OCI-LY1 (cell line): ENCODE data around the gene HOXD8.

Experiments
- H2AFZ ChIP-seq: fragments of 200-600 bp; sonication (generic), shearing (Covaris generic); 2 replicates; pipeline ENCODE4 v1.6.0; 2014; ENCODE audit warnings: antibody characterized with exemption, mild to moderate bottlenecking, low read length
- H3F3A ChIP-seq: fragments of 200-600 bp; sonication (generic), shearing (Covaris generic); 2 replicates; pipeline ENCODE4 v1.6.0; 2014; ENCODE audit warnings: mild to moderate bottlenecking, antibody characterized with exemption, low read length, moderate library complexity; ENCODE audit not compliant: insufficient read depth
- H3K27ac ChIP-seq: fragments of 200-600 bp; sonication (generic); 2 replicates; pipeline ENCODE4 v1.5.1; 2014; ENCODE audit warnings: low read length, mixed run types, mild to moderate bottlenecking, low read depth; ENCODE audit not compliant: poor library complexity, severe bottlenecking
- H3K27me3 ChIP-seq: fragments of 200-600 bp; sonication (generic); 2 replicates; pipeline ENCODE4 v1.6.0; 2014; ENCODE audit warnings: antibody characterized with exemption, mild to moderate bottlenecking, low read length, moderate library complexity; ENCODE audit not compliant: insufficient read depth
- H3K36me3 ChIP-seq: fragments of 200-600 bp; sonication (generic); 2 replicates; pipeline ENCODE4 v1.6.1; 2014; ENCODE audit warnings: mild to moderate bottlenecking, antibody characterized with exemption, low read length, moderate library complexity, mixed read lengths; ENCODE audit not compliant: insufficient read depth
- H3K4me1 ChIP-seq: fragments of 200-600 bp; sonication (generic); 2 replicates; pipeline ENCODE4 v1.5.1; 2014; ENCODE audit warnings: mild to moderate bottlenecking, low read length, moderate library complexity; ENCODE audit not compliant: insufficient read depth, severe bottlenecking
- H3K4me2 ChIP-seq: fragments of 200-600 bp; sonication (generic), shearing (Covaris generic); 2 replicates; pipeline ENCODE4 v1.6.1; 2014; ENCODE audit warnings: low read length
- H3K4me3 ChIP-seq: fragments of 200-600 bp; sonication (generic); 2 replicates; pipeline ENCODE4 v1.5.1; 2014; ENCODE audit warnings: low read length, low read depth, mild to moderate bottlenecking, mixed read lengths; ENCODE audit not compliant: poor library complexity, severe bottlenecking
- H3K79me2 ChIP-seq: fragments of 200-600 bp; shearing (Covaris generic); 2 replicates; pipeline ENCODE4 v1.6.1; 2016; ENCODE audit warnings: mixed run types, low read length, mixed read lengths; ENCODE audit not compliant: insufficient read depth
- H3K9ac ChIP-seq: fragments of 200-600 bp; sonication (generic), shearing (Covaris generic); 2 replicates; pipeline ENCODE4 v1.6.1; 2014; ENCODE audit warnings: mild to moderate bottlenecking, low read length, mixed read lengths
- H3K9me2 ChIP-seq: fragments of 200-600 bp; sonication (generic), shearing (Covaris generic); 2 replicates; pipeline ENCODE4 v1.6.1; 2014; ENCODE audit warnings: low read depth, mild to moderate bottlenecking, low read length, mixed read lengths
- H3K9me3 ChIP-seq: fragments of 200-600 bp; shearing (Covaris generic); 2 replicates; pipeline ENCODE4 v1.6.1; 2014; ENCODE audit warnings: low read length, mixed read lengths
- H4K20me1 ChIP-seq: fragments of 200-600 bp; sonication (generic), shearing (Covaris generic); 2 replicates; pipeline ENCODE4 v1.6.0; 2016; ENCODE audit warnings: mild to moderate bottlenecking, low read length; ENCODE audit not compliant: insufficient read depth
- CTCF ChIP-seq: fragments of 200-600 bp; sonication (generic), shearing (Covaris generic); IDR thresholded peaks from 2 replicates; pipeline ENCODE4 v1.5.1; 2017; ENCODE audit warnings: mild to moderate bottlenecking, antibody characterized with exemption, low read length, moderate library complexity, mixed read lengths
- EZH2 ChIP-seq: fragments of 200-600 bp; sonication (generic), shearing (Covaris generic); IDR thresholded peaks from 2 replicates; pipeline ENCODE4 v1.8.0; 2017; ENCODE audit warnings: borderline replicate concordance, mixed run types, mild to moderate bottlenecking, antibody characterized with exemption, low read length, moderate library complexity, mixed read lengths

Gene HOXD8

GRCh38 chr2:176167398-176167797 is 37.9 kb downstream of the HOXD8 start:
- H3K9ac ChIP-seq: no peak overlapping the region
- H2AFZ ChIP-seq: no peak overlapping the region
- H3K4me1 ChIP-seq: no peaks in the 10 kb centered on the region
- no peaks in the 10 kb centered on the region for H3K36me3 ChIP-seq
- no peaks in the 10 kb centered on the region for H4K20me1 ChIP-seq
- H3K79me2 ChIP-seq: no peaks in the 10 kb centered on the region
- H3K4me2 ChIP-seq: no peak overlapping the region
- no peak overlapping the region for H3K27ac ChIP-seq
- H3K9me2 ChIP-seq: no peaks in the 10 kb centered on the region
- H3F3A ChIP-seq: no peaks in the 10 kb centered on the region
- TF ChIP-seq EZH2 (no peak), CTCF (no peak)
- peaks cover 5% of the 10 kb centered on the region; the same call in 1 of the 2 replicates for H3K27me3 ChIP-seq
- no peak overlapping the region for H3K4me3 ChIP-seq
- H3K9me3 ChIP-seq: no peaks in the 10 kb centered on the region

GRCh38 chr2:176169181-176169580 is 39.7 kb downstream of the HOXD8 start:
- H3K9me2 ChIP-seq: no peaks in the 10 kb centered on the region
- no peaks in the 10 kb centered on the region for H4K20me1 ChIP-seq
- H3F3A ChIP-seq: no peaks in the 10 kb centered on the region
- no peaks in the 10 kb centered on the region for H3K9me3 ChIP-seq
- no peaks in the 10 kb centered on the region for H3K79me2 ChIP-seq
- no peak overlapping the region for H3K4me3 ChIP-seq
- no peak overlapping the region for H3K4me2 ChIP-seq
- no peaks in the 10 kb centered on the region; the same call in 1 of the 2 replicates for H3K27me3 ChIP-seq
- no peaks in the 10 kb centered on the region for H3K36me3 ChIP-seq
- H3K27ac ChIP-seq: no peak overlapping the region
- H3K4me1 ChIP-seq: no peaks in the 10 kb centered on the region
- no peak for TF ChIP-seq CTCF
- TF ChIP-seq EZH2: no peak
- H2AFZ ChIP-seq: no peak overlapping the region
- no peak overlapping the region for H3K9ac ChIP-seq

- no peaks in the 10 kb centered on the region for H4K20me1 ChIP-seq
- H3K9me2 ChIP-seq: no peaks in the 10 kb centered on the region
- no peak overlapping the region for H3K27ac ChIP-seq
- no peaks in the 10 kb centered on the region for H3K9me3 ChIP-seq
- H3K27me3 ChIP-seq: no peaks in the 10 kb centered on the region; the same call in 1 of the 2 replicates
- H3K4me2 ChIP-seq: no peak overlapping the region
- H3K36me3 ChIP-seq: no peaks in the 10 kb centered on the region
- H2AFZ ChIP-seq: no peak overlapping the region
- no peaks in the 10 kb centered on the region for H3F3A ChIP-seq
- no peak overlapping the region for H3K4me3 ChIP-seq
- H3K4me1 ChIP-seq: peaks cover 2% of the 10 kb centered on the region
- H3K9ac ChIP-seq: no peak overlapping the region
- H3K79me2 ChIP-seq: no peaks in the 10 kb centered on the region
- TF ChIP-seq EZH2: no peak
- TF ChIP-seq CTCF: no peak
These were observed 40.2 kb downstream of the HOXD8 start for GRCh38 chr2:176169711-176170110.
